ENCODE measurements around the gene CAMK2D. TPM values are rescaled to one million over a fixed set of nuclear protein-coding genes. Genes with fewer than 3 reads are reported as not detected.

The CAMK2D gene
- total and polyA plus RNA-seq, 7 donors = 41.2 to 183 (median 83.8) TPM

DNA sequence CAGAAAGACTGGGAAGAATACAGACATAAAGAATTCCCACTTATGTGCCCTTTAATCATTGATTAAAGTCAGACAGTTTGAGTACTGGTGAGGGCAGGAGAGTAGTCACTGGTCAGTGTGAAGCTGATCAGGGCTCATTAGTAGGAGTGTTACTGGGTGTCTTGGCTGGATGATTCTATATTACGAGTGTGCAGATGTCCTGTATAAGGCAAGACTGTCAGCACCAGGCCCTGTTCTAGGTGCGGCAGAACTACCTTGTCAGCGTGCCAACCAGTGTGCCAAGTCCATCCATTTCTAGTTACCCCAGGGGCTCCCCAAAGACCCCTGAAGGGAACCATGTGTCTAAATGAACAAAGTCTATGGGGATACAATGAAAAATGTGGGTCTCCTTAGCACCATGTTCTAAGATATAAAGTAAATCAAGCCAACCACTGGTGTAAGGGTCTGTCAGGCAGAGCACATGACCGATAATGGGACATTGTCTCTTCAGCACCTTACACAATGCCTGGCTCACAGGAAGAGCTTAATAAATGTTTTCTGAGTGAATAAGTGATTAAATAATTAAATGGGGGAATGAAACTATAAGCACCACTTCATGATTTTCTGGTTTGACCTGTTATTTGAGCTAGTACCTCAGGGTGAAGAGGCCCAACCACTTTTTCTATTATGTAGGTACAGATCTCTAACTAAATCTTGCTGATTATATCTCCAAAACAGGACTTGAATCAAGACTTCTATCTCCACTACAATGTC lies 205.0 kb downstream of the CAMK2D start:
- Histone ChIP-seq H3K9me3 (no peaks in the 10 kb centered on the region), H3K27ac (peak overlapping the region; percentile 10), H3K36me3 (ENCODE audit: insufficient read depth in 1 of 2, low read depth in 1 of 2) (peaks cover 2 to 3% of the 10 kb centered on the region in 2 donors), H3K4me1 (peaks cover 8% of the 10 kb centered on the region), H3K27me3 (ENCODE audit: insufficient read depth in 3 of 3, low read length in 2 of 3) (no peaks in the 10 kb centered on the region), H3K4me3 (no peak overlapping the region)
- 81 to 95% (median 86%) methylated on average over 4 of the region's 4 CpGs for WGBS, 3 donors
- no peak for DNase-seq
- intact Hi-C loops (cut with DNase I) = loop anchor here in 1 of 2 donors (10.0 kb wide), 1 partner anchor 118 kb away; no protein-coding TSS in a partner anchor
- peak in 2 of 4 donors; percentile 45 to 46 for ATAC-seq
- TF ChIP-seq, protein P1, sequence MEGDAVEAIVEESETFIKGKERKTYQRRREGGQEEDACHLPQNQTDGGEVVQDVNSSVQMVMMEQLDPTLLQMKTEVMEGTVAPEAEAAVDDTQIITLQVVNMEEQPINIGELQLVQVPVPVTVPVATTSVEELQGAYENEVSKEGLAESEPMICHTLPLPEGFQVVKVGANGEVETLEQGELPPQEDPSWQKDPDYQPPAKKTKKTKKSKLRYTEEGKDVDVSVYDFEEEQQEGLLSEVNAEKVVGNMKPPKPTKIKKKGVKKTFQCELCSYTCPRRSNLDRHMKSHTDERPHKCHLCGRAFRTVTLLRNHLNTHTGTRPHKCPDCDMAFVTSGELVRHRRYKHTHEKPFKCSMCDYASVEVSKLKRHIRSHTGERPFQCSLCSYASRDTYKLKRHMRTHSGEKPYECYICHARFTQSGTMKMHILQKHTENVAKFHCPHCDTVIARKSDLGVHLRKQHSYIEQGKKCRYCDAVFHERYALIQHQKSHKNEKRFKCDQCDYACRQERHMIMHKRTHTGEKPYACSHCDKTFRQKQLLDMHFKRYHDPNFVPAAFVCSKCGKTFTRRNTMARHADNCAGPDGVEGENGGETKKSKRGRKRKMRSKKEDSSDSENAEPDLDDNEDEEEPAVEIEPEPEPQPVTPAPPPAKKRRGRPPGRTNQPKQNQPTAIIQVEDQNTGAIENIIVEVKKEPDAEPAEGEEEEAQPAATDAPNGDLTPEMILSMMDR (IDR thresholded peaks at IDR 0.05) = no peak

DNA sequence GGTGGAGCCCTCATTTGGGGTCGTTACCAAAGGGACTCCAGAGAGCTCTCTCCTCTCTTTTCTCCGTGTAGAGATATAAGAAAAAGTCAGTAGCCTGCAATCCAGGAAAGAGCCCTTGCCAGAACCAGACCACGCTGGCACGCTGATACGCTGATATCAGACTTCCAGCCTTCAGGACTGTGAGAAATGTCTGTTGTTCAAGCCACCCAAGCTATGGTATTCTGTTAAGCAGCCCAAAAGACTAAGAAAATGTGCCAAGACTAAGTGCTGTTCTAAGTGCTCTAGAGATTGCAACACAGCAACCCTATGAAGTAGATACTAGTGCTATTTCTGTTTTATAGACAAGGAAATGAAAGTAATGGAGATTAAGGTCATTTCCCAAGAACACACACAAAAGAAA lies 205.7 kb downstream of the CAMK2D start:
- H3K36me3 ChIP-seq (ENCODE audit: insufficient read depth in 1 of 2, low read depth in 1 of 2) = peaks cover 2 to 10% of the 10 kb centered on the region in 2 donors
- no peaks in the 10 kb centered on the region for H3K27me3 ChIP-seq (ENCODE audit: insufficient read depth in 3 of 3, low read length in 2 of 3)
- ATAC-seq (peak in 2 of 4 donors; percentile 55 to 56), DNase-seq (no peak)
- peaks cover 8% of the 10 kb centered on the region for H3K4me1 ChIP-seq
- H3K9me3 ChIP-seq = no peaks in the 10 kb centered on the region
- TF ChIP-seq, protein P1 (IDR thresholded peaks at IDR 0.05) = no peak
- H3K27ac ChIP-seq = peak overlapping the region; percentile 10
- 60 to 83% (median 70%) methylated on average over 5 of the region's 5 CpGs for WGBS, 3 donors
- intact Hi-C loops (cut with DNase I) = loop anchor here in 1 of 2 donors (10.0 kb wide), 1 partner anchor 119 kb away; no protein-coding TSS in a partner anchor
- H3K4me3 ChIP-seq = no peak overlapping the region

DNA sequence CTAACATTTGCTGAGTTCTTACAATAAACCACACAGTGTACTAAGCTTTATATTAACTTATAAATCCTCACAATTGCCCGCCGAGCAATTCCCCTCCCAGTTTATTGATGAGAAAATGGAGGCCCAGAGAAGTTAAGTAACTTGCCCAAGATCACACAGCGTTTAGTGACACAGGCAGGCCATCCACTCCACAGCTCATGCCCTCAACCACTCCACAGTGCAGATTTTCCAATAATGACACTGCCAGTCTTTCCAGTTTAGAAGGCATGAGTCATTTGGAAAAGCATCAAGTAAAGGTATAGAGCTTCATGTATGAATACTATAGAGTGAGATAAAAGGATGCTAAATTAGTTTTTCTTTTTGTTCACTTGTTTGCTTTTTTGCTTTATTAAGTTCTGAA lies 208.5 kb downstream of the CAMK2D start:
- Histone ChIP-seq H3K9me3 (no peaks in the 10 kb centered on the region), H3K36me3 (ENCODE audit: insufficient read depth in 1 of 2, low read depth in 1 of 2) (peaks cover 2 to 10% of the 10 kb centered on the region in 2 donors), H3K4me3 (no peak overlapping the region), H3K4me1 (peaks cover 23% of the 10 kb centered on the region), H3K27me3 (ENCODE audit: insufficient read depth in 3 of 3, low read length in 2 of 3) (no peaks in the 10 kb centered on the region), H3K27ac (no peak overlapping the region)
- DNase-seq (no peak), ATAC-seq (no peak)
- 97 to 99% (median 97%) methylated on average over 3 of the region's 3 CpGs for WGBS, 3 donors
- intact Hi-C loops (cut with DNase I) = loop anchor here in 1 of 2 donors (10.0 kb wide), 1 partner anchor 122 kb away; no protein-coding TSS in a partner anchor
- TF ChIP-seq, protein P1 (IDR thresholded peaks at IDR 0.05) = no peak

DNA sequence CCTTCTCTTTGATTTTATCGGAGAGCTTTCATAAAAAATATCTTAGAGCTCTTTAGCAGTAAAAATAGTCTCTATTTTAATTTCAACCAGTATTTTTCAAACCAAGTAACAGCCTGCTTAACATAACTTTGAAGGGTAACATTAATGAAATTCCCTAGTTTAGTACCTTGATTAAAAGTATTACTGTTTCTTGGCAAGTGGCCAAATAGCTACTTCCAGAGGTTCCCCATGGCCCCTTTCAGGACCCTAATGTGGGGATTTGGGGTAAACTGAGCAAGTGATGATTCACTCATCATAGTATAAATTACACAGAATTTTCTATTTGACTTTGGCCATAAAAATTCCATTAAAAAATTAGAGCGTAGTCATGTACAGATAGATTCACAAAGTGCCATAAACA lies 211.0 kb downstream of the CAMK2D start:
- Histone ChIP-seq H3K27ac (no peak overlapping the region), H3K4me1 (peaks cover 20% of the 10 kb centered on the region), H3K36me3 (ENCODE audit: insufficient read depth in 1 of 2, low read depth in 1 of 2) (peaks cover 0 to 23% of the 10 kb centered on the region in 2 donors), H3K9me3 (no peaks in the 10 kb centered on the region), H3K27me3 (ENCODE audit: insufficient read depth in 3 of 3, low read length in 2 of 3) (no peaks in the 10 kb centered on the region), H3K4me3 (no peak overlapping the region)
- no peak for ATAC-seq
- no peak for DNase-seq
- WGBS, 3 donors = 90 to 96% (median 93%) methylated on average over 2 of the region's 2 CpGs
- TF ChIP-seq, protein P1 (IDR thresholded peaks at IDR 0.05) = no peak
- intact Hi-C loops (cut with DNase I) = loop anchor here in 1 of 2 donors (10.0 kb wide), 1 partner anchor 124 kb away; no protein-coding TSS in a partner anchor

All from psoas muscle (tissue), 8 donors.